ENCODE data around the gene RALGAPA2.

DNA sequence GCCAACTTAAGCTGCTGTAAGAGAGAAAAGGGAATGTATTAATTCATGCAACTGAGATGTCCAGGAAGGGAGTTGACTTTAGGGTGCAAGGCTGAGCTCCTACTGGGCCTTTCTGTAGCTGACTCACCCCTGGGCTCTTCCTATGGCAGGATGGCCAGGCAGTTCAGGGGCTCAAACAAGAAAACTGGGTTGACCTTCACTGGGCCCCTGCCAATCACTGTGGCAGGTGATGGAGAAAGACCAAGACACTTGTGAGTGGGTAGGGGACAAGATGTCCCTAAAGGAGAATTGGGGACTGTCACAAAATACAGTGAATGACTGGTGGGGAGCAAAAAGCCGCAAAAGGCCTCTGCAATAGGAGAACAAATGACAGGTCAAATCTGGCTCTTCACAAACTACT, 21.5 kb upstream of the RALGAPA2 start:
- TF ChIP-seq CTCF (IDR thresholded peaks at IDR 0.05) (no peak), POLR2A (IDR thresholded peaks at IDR 0.05) (no peak), POLR2AphosphoS5 (IDR thresholded peaks at IDR 0.05) (no peak)

Data from breast epithelium (tissue), 3 donors.